Panc1 (cell line): ENCODE measurements around the gene AMBRA1. TPM values are rescaled to one million over a fixed set of nuclear protein-coding genes. Genes with fewer than 3 reads are reported as not detected.

Experiments used
- ATAC-seq: fragments of 200-7000 bp; cut with Tn5 transposase; 2 replicates; pipeline ENCODE4 v1.9.1; 2020; ENCODE audit warnings: mild to moderate bottlenecking, moderate library complexity
- BruUV-seq: library from RNA; stranded (reverse); fragments of 400-500 nt; replicated peaks from 2 replicates; lab custom pipeline; 2021; lab: Mats Ljungman, UMichigan
- CTCF ChIA-PET: fragments of 300-600 bp; sonication (Branson Sonifier 250); formaldehyde crosslinking; loops from one replicate; lab custom pipeline; 2022; ENCODE audit warnings: antibody characterized with exemption; lab: Charles Lee
- POLR2A ChIA-PET: fragments of 300-600 bp; sonication (Branson Sonifier 250); formaldehyde crosslinking; loops from one replicate; lab custom pipeline; 2022; ENCODE audit warnings: antibody characterized with exemption; lab: Charles Lee
- DNase-seq: peaks from one replicate; pipeline ENCODE4 v3.0.0-alpha.2; 2010; ENCODE audit warnings: low read depth, low spot score
- H3K27ac ChIP-seq: 2 replicates; pipeline ENCODE4 v1.5.1; 2011; ENCODE audit warnings: mild to moderate bottlenecking, low read length, inconsistent platforms
- H3K27me3 ChIP-seq: fragments of 200-500 bp; sonication (Bioruptor generic); 2 replicates; pipeline ENCODE4 v1.6.0; 2014; ENCODE audit warnings: low read length, inconsistent platforms; ENCODE audit not compliant: control insufficient read depth, insufficient read depth
- H3K36me3 ChIP-seq: fragments of 200-500 bp; sonication (Bioruptor generic); 2 replicates; pipeline ENCODE4 v1.5.1; 2014; ENCODE audit warnings: inconsistent platforms, mild to moderate bottlenecking, low read length, moderate library complexity; ENCODE audit not compliant: control insufficient read depth, insufficient read depth
- H3K4me1 ChIP-seq: 2 replicates; pipeline ENCODE4 v1.5.1; 2011; ENCODE audit warnings: inconsistent platforms, mild to moderate bottlenecking, low read length, moderate library complexity; ENCODE audit not compliant: control insufficient read depth, insufficient read depth
- H3K4me3 ChIP-seq, 2 experiments: 2 replicates each; pipeline ENCODE4 v1.5.1; 2011 to 2012; ENCODE audit warnings: low read depth in 2 of 2, low read length in 2 of 2, mild to moderate bottlenecking in 2 of 2, inconsistent platforms in 1 of 2, moderate library complexity in 1 of 2
- H3K9me3 ChIP-seq: fragments of 200-500 bp; sonication (Bioruptor generic); 2 replicates; pipeline ENCODE4 v1.5.1; 2014; ENCODE audit warnings: low read depth, mild to moderate bottlenecking, inconsistent platforms, low read length, moderate library complexity; ENCODE audit not compliant: control insufficient read depth, insufficient read depth
- CTCF ChIP-seq: fragments of 450-650 bp; IDR thresholded peaks from 2 replicates; pipeline ENCODE4 v1.5.1; 2017; ENCODE audit warnings: mild to moderate bottlenecking
- POLR2AphosphoS5 ChIP-seq: IDR thresholded peaks from 2 replicates; pipeline ENCODE4 v1.6.1; 2012; ENCODE audit warnings: mild to moderate bottlenecking, low read depth, low read length, moderate library complexity
- REST ChIP-seq, 2 experiments: IDR thresholded peaks; 2 replicates each; pipeline ENCODE4 v1.6.1; 2011 to 2012; ENCODE audit warnings: low read depth in 2 of 2, control low read depth in 1 of 2, low read length in 1 of 2, mild to moderate bottlenecking in 1 of 2, moderate library complexity in 1 of 2; ENCODE audit not compliant: insufficient read depth in 1 of 2
- SIN3A ChIP-seq: IDR thresholded peaks from 2 replicates; pipeline ENCODE4 v1.6.1; 2012; ENCODE audit warnings: low read depth, mild to moderate bottlenecking, low read length, moderate library complexity, borderline replicate concordance; ENCODE audit not compliant: insufficient read depth
- TCF7L2 ChIP-seq: IDR thresholded peaks from 2 replicates; pipeline ENCODE4 v1.6.1; 2011; ENCODE audit warnings: mild to moderate bottlenecking, low read depth, low read length, inconsistent platforms
- in situ Hi-C: cut with HindIII; loops from 2 replicates; pipeline ENCODE4 v1.10.0; 2016; ENCODE audit warnings: low sequenced_read_pairs, low pct_unique_long_range_greater_than_20kb
- intact Hi-C: fragments of 100-400 bp; cut with micrococcal nuclease; formaldehyde crosslinking; loops from one replicate; pipeline ENCODE4 v1.10.0; 2022; ENCODE audit not compliant: unreplicated experiment
- total RNA-seq: library from RNA; stranded (reverse); gene quantifications from one replicate; pipeline ENCODE4 v1.2.1, GENCODE V29; 2021; ENCODE audit not compliant: unreplicated experiment

Gene AMBRA1
- total RNA-seq, 1 experiment from 2014 or later = 40.0 TPM

- in situ Hi-C loops (no loop called here), intact Hi-C loops (no loop called here)
- TF ChIP-seq TCF7L2 = no peak
- no peak for TF ChIP-seq POLR2AphosphoS5
- no peak for TF ChIP-seq REST (IDR thresholded peaks at IDR 0.05; ENCODE audit: insufficient read depth in 1 of 2, low read depth in 2 of 2, low read length in 1 of 2)
- TF ChIP-seq CTCF = no peak
- no peak for TF ChIP-seq SIN3A
- no peak overlapping the region for H3K4me3 ChIP-seq
- H3K9me3 ChIP-seq = no peaks in the 10 kb centered on the region
- ATAC-seq (no peak), DNase-seq (no peak)
- H3K27me3 ChIP-seq = no peaks in the 10 kb centered on the region
- ChIA-PET CTCF (no interaction called here), POLR2A (no interaction called here)
- no peaks in the 10 kb centered on the region for H3K4me1 ChIP-seq
- H3K27ac ChIP-seq = no peak overlapping the region
- H3K36me3 ChIP-seq = no peaks in the 10 kb centered on the region
- BruUV-seq = no TSS peak
Observed at GRCh38 chr11:46603704-46604308, 10.0 kb upstream of the AMBRA1 start.

GRCh38 chr11:46601129-46601528, 7.3 kb upstream of the AMBRA1 start:
- intact Hi-C loops = no loop called here
- ChIA-PET POLR2A (no interaction called here), CTCF (no interaction called here)
- no peak overlapping the region for H3K27ac ChIP-seq
- no peak for TF ChIP-seq REST (IDR thresholded peaks at IDR 0.05; ENCODE audit: insufficient read depth in 1 of 2, low read depth in 2 of 2, low read length in 1 of 2)
- no peak for TF ChIP-seq TCF7L2
- no peak for TF ChIP-seq CTCF
- TF ChIP-seq SIN3A = no peak
- TF ChIP-seq POLR2AphosphoS5 = no peak
- H3K4me3 ChIP-seq = no peak overlapping the region
- DNase-seq = no peak
- in situ Hi-C loops = no loop called here
- H3K9me3 ChIP-seq = no peaks in the 10 kb centered on the region
- no peaks in the 10 kb centered on the region for H3K27me3 ChIP-seq
- no TSS peak for BruUV-seq
- ATAC-seq = no peak
- H3K36me3 ChIP-seq = no peaks in the 10 kb centered on the region
- H3K4me1 ChIP-seq = no peaks in the 10 kb centered on the region
